ENCODE results near the gene YPEL5.
"Not testable (repeated sequence)": the region's sequence is repeated elsewhere in the genome, so short reads cannot be mapped to it uniquely, and the experiment has no call there.

YPEL5 gene

DNA sequence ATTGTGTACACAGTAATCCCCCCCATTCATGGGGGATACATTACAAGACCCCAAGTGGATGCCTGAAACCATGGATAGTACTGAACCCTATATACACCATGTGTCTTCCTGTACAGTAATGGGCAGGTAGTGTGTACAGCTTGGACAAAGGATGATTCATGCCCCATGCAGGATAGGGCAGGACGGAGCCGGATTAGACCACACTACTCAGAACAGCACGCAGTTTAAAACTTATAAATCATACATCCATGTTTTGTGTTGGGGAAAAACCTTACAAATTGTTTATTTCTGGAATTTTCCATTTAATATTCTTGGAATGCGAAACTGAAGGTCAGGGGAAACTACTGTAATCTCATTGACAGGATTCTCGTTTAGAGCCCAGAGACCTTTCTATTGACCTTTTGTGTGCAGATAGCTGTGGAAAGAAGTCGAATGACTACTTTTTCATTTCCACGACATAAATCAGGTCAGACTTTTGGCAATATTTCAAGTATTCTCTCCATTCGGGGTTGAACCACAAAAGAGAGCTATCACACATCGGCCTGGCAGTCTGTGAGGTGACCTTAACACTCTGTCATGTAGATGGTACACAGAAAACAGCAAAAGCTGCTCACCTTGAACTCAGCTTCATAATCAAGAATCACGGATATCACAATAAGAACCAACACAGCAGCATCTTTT lies 9.9 kb upstream of the YPEL5 start:
- in situ Hi-C loops (cut with MboI; ENCODE audit: low sequenced_read_pairs) = no loop called here

DNA sequence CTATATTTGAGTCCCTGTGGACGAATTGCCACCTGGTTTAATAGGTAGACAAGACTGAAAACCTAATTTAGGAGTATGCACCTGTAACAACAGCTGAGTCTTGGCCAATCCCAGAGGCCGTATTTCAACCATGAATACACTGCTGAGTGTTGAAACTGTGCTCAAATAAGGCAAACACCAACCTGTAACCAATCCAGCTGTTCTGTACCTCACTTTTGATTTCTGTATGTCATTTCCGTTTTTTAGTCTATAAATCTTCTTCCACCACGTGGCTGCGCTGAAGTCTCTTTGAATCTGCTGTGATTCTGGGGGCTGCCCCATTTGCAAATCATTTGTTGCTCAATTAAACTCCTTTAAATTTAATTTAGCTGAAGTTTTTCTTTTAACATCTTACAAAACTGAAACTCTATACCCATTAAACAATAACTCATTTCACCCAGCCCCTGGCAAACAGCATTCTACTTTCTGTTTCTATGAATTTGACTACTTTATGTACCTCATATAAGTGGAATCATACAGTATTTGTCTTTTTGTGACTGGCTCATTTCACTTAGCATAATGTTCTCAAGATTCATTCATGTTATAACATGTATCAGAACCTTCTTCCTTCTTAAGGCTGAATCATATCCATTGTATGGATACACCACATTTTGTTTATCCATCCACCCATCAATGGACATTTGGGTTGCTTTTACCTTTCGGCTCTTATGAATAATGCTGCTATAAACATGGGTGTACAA lies 7.5 kb upstream of the YPEL5 start:
- in situ Hi-C loops (cut with MboI; ENCODE audit: low sequenced_read_pairs) = no loop called here

DNA sequence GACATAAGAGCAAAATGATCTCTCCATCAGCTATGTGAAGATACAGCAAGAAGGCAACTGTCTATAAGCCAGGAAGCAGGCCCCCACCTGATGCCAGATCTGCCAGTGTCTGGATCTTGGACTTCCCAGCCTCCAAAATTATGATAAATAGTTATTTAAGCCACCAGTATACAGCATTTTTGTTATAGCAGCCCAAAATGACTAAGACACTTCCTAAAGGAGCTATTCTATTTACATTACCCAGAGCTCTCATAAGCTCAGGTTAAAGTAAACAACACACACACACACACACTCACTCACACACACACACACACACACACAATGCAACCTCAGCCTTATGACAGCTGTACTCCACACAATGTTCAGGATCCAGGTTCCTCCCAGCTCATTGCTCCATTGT lies 5.7 kb upstream of the YPEL5 start:
- in situ Hi-C loops (cut with MboI; ENCODE audit: low sequenced_read_pairs) = no loop called here

DNA sequence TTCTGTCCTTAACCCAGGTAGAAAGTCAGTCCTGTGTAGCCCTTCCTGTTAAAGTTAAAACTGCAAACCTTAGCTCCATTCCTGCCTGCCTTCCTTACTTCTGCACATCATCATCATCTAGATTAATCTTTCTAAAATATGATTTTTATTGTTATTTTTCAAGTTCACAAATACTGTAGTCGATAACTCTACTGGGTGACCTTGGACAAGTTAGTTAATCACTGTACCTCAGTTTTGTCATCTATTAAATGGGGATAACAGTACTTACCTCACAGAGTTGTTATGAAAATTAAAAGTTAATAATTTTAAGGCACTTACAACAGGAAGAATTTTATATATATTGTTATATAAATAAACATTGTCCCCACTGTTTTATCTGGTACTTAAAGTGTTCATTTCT lies 2.5 kb upstream of the YPEL5 start:
- in situ Hi-C loops (cut with MboI; ENCODE audit: low sequenced_read_pairs) = no loop called here

DNA sequence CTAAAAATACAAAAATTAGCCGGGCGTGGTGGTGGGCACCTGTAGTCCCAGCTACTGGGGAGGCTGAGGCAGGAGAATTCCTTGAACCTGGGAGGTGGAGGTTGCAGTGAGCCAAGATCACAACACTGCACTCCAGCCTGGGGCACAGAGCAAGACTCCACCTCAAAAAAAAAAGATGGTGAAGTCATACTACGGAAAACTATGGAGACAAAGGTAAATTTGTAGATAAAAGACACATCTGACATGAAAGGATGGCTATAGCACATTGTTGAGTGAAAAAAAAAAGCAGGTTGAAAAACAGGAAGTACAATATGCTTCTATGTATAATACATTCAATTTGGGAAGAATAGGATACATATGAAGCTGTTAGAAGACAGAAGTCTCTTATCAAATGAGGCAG lies 1.9 kb upstream of the YPEL5 start:
- in situ Hi-C loops (cut with MboI; ENCODE audit: low sequenced_read_pairs) = not testable (repeated sequence)

DNA sequence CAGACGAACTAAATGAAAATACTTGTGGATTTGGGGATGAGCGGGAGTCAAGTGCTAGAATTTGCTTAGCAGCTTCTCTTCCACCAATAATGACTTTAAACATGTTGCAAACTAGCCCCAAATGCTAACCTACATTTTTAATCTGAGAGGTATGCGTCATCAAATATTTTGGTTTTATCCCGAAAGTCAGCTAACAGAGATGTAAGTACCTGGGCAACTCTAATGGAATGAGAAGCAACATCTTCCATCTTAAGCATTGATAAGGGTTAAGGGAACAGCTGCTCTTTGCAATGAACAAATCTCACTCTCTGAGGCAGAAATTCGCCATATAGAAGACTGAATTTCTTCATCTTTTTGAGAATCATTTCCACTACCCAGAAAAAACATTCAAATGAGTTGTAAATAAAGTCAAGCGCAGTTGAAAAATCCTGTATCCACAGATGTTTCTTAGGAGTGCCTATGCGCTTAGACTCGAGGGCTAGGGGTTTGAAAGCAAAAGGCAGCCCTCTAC lies 926 bp upstream of the YPEL5 start:
- in situ Hi-C loops (cut with MboI; ENCODE audit: low sequenced_read_pairs) = no loop called here

DNA sequence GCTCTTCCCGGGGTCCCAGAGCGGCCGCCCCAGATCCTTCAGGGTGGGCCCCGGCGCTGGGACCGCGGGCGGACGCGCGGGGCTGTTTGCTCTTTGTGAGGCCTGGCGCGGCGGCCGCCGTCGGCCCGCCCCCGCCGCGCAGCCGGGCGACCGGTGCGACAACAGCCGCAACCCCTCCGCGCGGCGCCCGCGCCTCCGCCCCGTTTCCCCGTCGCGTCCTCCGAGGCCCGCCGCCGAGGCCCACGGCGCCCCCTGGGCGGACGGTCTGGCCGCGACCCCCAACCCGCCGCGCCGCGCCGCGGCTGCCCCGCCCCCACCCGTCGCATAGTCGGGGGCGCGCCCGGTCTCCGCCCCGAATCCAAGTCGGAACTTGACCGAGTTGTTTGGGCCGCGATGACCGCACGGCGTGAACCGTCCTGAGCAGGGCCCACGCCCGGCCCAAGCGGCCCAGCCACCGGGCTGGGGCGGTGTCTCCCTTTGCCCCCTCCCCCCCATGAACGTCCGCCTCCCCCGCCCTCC lies 448 bp downstream of the YPEL5 start:
- in situ Hi-C loops (cut with MboI; ENCODE audit: low sequenced_read_pairs) = no loop called here

DNA sequence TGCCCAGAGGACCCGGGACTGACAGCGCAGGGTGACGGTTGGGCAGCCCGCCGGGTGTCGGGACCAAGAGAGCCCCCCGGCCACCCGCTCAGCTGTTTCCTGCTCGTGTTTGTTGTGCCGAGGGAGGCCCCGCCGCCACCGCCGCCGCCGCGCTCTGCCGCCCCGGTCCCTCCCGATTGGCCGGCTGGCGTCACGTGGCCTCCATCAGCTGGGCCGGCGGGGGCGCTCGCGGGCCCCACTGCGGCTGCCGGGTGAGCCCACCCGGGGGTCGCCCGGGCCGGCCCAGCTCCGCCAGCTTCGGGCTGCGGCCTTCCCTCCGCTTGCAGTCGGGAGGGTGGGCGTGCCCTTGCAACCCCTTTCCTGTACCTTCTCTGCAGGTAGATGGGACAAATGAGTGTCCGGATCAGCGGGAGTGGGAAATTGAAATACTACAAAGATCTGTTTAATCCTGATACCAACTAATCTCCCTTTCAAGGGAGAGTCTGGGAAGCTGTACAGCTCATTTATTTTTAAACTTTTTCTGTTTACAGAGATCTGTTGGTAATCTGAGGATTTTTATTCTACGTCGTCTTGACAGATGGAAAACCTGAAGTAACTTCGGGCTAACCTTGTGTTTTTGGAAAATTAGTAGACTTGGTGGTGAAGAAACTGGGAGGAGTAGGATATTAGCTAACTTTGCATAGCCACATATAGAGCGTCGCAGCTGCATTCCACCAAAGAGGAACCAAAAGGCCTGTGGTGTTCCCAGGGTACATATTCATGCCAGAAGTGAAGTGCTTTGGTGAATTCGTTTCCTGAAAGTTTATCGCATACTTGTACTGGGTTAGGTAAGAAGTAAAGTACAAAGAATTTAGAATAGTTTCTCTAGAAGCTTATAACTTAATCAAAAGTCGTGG lies 1.2 kb downstream of the YPEL5 start:
- in situ Hi-C loops (cut with MboI; ENCODE audit: low sequenced_read_pairs) = no loop called here

DNA sequence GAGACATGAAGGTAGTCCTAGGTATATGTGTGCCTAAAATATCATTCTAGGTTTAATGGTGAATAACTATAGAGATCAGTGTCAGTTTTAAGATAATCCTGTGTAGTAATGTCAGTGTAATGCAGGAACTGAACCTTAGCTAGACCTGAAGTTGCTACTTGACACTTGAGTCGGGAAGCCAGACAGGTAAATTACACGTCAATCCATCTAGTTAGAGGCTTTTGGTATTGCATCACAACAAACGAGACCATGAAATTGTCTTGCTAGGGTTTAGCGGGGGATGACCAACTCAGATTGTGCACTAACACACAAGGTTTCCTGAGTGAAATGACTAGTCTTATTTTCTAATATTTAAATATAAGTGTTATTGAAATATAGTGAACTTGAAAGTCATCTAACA lies 2.0 kb downstream of the YPEL5 start:
- in situ Hi-C loops (cut with MboI; ENCODE audit: low sequenced_read_pairs) = no loop called here

DNA sequence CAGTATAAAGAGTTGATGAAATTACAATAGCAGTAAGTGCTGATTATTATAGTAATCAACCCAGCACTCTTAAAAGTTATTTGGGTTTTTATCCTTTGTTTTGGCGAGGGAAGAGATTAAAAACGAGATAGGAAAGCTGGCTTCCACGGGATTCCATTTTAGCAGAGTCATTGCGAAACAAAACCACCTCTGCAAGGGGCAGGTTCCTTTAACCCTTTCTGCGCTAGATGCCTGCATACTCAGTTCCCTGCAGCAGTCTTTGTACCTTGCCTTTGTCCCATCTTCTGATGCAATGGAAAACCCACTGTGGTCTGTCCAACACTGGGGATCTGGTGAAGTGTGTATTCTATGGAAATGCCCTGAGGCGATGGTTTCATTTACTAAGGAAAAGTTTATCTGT lies 2.7 kb downstream of the YPEL5 start:
- in situ Hi-C loops (cut with MboI; ENCODE audit: low sequenced_read_pairs) = no loop called here

DNA sequence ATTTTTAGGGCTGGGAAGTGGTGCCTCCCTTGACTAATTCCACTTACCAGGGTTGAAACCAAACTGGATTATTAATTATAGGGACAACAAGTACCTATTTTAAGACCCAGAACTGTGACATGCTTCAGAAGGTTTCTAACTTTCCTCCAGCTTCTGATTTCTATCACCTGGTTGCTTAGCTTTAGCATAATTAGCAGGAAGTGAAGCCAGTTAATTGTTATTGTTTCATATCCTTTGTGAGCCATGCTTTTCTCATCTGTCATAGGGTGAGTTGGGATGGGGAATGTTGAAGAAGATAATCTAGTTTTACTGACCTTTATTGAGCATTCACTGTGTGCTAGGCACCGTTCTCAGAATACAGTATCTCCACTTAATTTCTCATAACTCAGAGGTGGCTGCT lies 3.2 kb downstream of the YPEL5 start:
- in situ Hi-C loops (cut with MboI; ENCODE audit: low sequenced_read_pairs) = loop anchor here (25.0 kb wide), 1 partner anchor 1187 kb away; no protein-coding TSS in a partner anchor

DNA sequence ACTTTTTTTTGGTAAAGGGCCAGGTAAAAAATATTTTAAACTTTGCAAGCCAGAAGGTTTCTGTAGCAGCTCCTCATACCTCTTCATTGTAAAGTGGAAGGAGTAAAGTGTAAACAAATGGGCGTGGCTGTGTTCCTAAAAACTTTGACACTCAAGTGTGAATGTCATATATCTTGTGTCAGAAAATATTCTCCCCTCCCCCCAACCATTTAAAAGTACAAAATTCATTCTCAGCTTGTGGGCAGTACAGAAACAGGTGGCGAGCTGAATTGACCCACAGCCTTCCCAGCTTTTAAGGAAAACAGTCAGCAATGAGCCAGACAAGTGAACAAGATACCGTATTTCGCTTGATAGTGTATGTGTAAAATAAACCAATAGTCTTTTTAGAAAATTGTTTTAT lies 4.0 kb downstream of the YPEL5 start:
- in situ Hi-C loops (cut with MboI; ENCODE audit: low sequenced_read_pairs) = loop anchor here (25.0 kb wide), 1 partner anchor 1187 kb away; no protein-coding TSS in a partner anchor

DNA sequence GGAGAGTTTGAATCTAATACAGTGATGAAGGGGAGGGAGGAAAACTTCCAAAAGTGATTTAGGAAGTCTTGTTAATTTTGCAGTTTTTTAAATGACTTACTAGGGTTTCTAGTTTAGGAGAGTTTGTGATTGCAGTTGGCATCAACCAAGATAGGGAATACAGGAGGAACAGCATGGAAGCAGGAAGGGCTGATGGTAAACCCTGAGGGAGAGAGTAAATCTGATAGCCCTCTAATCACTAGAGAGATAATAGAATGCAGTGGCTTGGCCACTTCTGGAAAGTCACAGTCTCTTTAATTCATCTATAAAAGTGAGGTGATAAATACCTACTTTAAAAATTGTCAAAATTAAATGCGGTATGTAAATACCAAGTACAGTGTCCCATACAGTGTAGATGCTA lies 5.6 kb downstream of the YPEL5 start:
- in situ Hi-C loops (cut with MboI; ENCODE audit: low sequenced_read_pairs) = loop anchor here (25.0 kb wide), 1 partner anchor 1185 kb away; no protein-coding TSS in a partner anchor

DNA sequence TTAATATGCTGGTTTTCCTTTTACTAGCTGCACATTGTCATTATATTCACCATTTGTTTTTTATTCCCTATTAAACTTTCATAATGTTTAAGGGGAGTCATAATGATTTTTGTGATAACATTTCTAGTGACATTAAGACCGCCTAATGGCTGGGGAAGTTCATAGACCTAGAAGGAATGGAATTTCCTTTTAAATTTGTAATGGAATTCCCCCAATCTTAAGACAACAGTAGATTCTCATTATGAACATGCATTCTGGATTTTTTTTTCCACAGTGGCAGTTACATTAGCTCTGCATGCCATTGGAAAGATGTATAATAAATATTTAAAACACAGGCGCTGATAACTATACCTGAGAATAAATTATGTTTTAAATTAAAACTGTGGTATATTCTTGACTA lies 8.4 kb downstream of the YPEL5 start:
- in situ Hi-C loops (cut with MboI; ENCODE audit: low sequenced_read_pairs) = loop anchor here (25.0 kb wide), 1 partner anchor 1182 kb away; no protein-coding TSS in a partner anchor

DNA sequence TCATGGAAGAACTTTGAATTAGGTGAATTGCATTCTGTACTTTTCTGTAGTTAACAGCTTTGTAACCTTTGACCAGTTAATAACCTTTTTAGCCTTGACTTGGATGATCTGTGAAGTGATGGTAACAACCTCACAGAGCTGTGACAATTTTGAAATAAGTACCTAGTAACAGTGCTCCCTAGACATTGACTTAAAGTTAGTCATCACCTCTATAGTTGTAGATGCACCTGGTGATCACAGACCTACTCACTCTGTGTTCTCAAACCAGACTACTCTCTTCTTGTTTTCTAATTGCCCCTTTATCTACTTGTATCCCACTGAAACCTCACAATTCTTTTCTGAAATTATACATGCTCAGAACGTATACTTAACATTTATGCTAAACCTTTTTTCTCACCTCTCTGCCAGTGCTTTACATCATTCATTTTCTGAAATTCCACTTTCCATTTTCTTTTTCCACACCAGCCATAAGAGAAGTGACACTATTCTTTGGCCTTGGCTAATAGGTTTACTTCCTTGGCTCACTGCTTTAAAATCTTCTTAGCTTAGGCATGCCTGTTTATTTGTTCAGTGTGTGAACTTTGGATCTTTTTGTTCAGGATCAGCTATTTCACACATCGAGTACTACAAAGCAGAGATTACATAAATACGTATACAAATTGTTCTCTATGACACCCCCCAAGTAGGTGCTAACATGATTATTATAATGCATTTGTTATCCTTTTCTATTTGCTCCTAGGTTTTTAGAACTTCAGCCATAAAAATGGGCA lies 9.3 kb downstream of the YPEL5 start:
- in situ Hi-C loops (cut with MboI; ENCODE audit: low sequenced_read_pairs) = loop anchor here (25.0 kb wide), 1 partner anchor 1181 kb away; no protein-coding TSS in a partner anchor

DNA sequence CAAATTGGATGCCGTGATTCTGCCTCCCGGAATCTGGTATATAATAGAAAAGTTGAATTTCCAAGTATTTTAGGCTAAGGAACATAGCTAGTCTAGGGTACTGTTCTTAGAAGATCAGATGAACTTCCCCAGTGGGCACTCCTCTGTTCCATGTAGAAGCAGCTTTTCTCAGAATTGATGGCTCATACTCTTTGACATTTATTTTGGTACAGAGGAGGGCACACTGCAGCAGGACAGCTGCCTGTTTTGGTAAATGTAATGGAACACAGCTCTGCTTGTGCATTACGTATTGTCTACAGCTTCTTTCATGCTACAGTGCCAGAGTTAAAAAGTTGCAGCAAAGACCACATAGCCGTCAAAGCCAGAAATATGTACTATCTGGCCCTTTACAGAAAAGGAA lies 10.8 kb downstream of the YPEL5 start:
- in situ Hi-C loops (cut with MboI; ENCODE audit: low sequenced_read_pairs) = loop anchor here (25.0 kb wide), 1 partner anchor 1180 kb away; no protein-coding TSS in a partner anchor

DNA sequence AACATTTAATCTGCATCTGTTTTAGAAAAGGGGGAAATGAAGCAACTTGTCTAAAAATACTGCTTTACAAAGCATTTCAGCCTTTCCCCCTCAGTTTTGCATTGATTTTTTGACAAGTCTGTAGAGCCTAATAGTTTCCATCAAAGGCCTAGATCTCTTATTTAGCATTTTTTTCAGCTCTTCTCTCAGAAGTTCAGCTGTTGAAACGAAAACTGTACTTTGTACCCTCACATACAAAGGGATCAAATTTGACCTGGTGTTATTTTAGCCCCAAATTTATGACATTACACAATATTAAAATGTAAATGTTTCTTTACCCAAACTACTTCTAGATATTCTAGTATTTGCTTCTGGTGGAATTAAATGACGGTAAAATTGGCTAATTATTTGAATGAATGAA lies 13.0 kb downstream of the YPEL5 start:
- in situ Hi-C loops (cut with MboI; ENCODE audit: low sequenced_read_pairs) = loop anchor here (25.0 kb wide), 1 partner anchor 1178 kb away; no protein-coding TSS in a partner anchor

DNA sequence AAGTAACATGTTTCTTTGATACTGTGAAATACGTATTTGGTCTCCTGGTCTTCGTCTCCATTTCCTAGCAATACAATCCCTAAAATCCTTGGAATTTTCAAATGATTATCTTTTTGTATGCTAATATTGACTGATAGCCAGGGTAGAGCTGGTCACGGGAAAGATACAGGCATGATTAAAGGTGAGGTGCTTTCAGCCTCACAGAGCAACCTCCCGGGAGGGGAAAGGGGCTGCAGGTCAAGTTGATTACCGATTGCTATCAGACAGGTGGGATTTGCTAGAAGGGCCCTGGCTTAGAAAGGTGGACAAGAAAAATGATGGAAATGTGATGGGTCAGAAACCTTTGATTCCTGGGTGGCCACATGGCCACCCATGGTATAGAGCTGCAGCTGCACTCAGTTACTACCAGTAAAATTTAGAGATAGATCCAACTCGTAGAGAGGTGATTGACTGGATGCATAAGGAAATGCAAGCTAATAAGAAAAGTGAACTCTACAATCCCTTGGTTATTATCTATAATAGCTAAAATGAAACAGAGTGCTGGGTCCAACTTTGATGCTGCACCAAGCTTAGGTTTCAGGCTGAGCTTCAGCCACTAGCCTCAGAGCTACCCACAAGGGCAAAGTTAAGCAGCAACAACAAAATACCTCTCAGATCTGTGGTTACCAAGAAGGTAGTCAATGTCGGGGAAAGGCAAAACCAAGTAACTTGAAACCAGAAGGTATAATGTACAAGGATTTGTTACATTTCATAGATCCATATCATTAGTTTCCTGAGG lies 15.3 kb downstream of the YPEL5 start:
- in situ Hi-C loops (cut with MboI; ENCODE audit: low sequenced_read_pairs) = loop anchor here (25.0 kb wide), 1 partner anchor 1175 kb away; no protein-coding TSS in a partner anchor

DNA sequence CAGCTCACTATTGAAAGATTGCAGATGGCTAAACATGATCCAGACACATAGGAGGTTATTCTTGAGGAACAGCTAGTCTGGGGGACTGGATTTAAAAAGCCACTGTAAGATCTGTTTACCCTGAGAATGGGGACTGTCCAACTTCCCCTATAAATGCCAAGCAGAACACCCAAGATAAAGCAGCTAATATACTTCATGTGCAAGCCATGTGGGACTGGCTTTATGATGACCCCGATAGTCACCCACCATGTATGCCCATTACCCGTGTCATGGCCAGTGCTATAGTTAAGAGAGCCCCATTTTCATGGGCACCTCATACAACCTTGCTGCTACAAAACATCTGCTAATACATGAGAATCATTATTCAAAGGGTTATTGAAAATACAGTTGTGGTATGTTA lies 16.0 kb downstream of the YPEL5 start:
- in situ Hi-C loops (cut with MboI; ENCODE audit: low sequenced_read_pairs) = loop anchor here (25.0 kb wide), 1 partner anchor 1174 kb away; no protein-coding TSS in a partner anchor

Data from HL-60/S4 treated with retinoic acid at 250 ng/mL for 4 days and 3 days (cell line).